Liver (tissue), 9 donors: ENCODE measurements around the gene OLFML3. TPM values are rescaled to one million over a fixed set of nuclear protein-coding genes. Genes with fewer than 3 reads are reported as not detected.

ENCODE experiments used
- DNase-seq: peaks from one replicate; pipeline ENCODE4 v3.0.0-alpha.2; 2017; ENCODE audit warnings: low spot score
- H3K27ac ChIP-seq, 2 donors: one replicate each; pipeline ENCODE4 v1.7.0; 2013; ENCODE audit warnings: inconsistent platforms in 2 of 2, low read length in 2 of 2, control low read depth in 1 of 2, low read depth in 1 of 2, mild to moderate bottlenecking in 1 of 2
- H3K27me3 ChIP-seq, 4 donors: one replicate each; pipeline versions ENCODE4 v1.6.1 to v1.7.0; 2013; ENCODE audit warnings: low read length in 3 of 4, inconsistent platforms in 1 of 4, mild to moderate bottlenecking in 1 of 4, moderate library complexity in 1 of 4; ENCODE audit not compliant: control insufficient read depth in 4 of 4, insufficient read depth in 4 of 4
- H3K36me3 ChIP-seq, 4 donors: one replicate each; pipeline versions ENCODE4 v1.6.1 to v1.7.0; 2013; ENCODE audit warnings: low read length in 3 of 4, mild to moderate bottlenecking in 3 of 4, low read depth in 1 of 4, moderate library complexity in 1 of 4; ENCODE audit not compliant: control insufficient read depth in 4 of 4, insufficient read depth in 3 of 4
- H3K4me1 ChIP-seq, 4 donors: one replicate each; pipeline versions ENCODE4 v1.6.1 to v1.7.0; 2013; ENCODE audit warnings: low read length in 3 of 4, mild to moderate bottlenecking in 3 of 4, moderate library complexity in 1 of 4; ENCODE audit not compliant: control insufficient read depth in 4 of 4, insufficient read depth in 4 of 4
- H3K4me3 ChIP-seq, 3 donors: one replicate each; pipeline versions ENCODE4 v1.6.1 to v1.7.0; 2013; ENCODE audit warnings: low read length in 3 of 3, control low read depth in 1 of 3, low read depth in 1 of 3, mild to moderate bottlenecking in 1 of 3
- H3K9ac ChIP-seq, 2 donors: one replicate each; pipeline ENCODE4 v1.7.0; 2013; ENCODE audit warnings: low read length in 2 of 2, mild to moderate bottlenecking in 2 of 2, moderate library complexity in 2 of 2, control low read depth in 1 of 2, low read depth in 1 of 2
- H3K9me3 ChIP-seq, 4 donors: one replicate each; pipeline versions ENCODE4 v1.6.1 to v1.7.0; 2013; ENCODE audit warnings: low read length in 3 of 4; ENCODE audit not compliant: control insufficient read depth in 4 of 4
- ATF3 ChIP-seq: IDR thresholded peaks from 2 replicates; pipeline ENCODE4 v1.6.1; 2016; ENCODE audit warnings: antibody characterized with exemption
- CTCF ChIP-seq: fragments of 150-350 bp; IDR thresholded peaks from 2 replicates; pipeline ENCODE4 v1.5.1; 2017; ENCODE audit warnings: improper control_type of control experiment, low read depth, low read length; ENCODE audit not compliant: missing input control
- EGR1 ChIP-seq, 2 donors: IDR thresholded peaks; 2 replicates each; pipeline ENCODE4 v1.6.1; 2016 to 2018; ENCODE audit warnings: antibody characterized with exemption in 2 of 2, low read depth in 2 of 2
- FOXA1 ChIP-seq: IDR thresholded peaks from 2 replicates; pipeline ENCODE4 v1.6.1; 2016; ENCODE audit warnings: antibody characterized with exemption
- FOXA2 ChIP-seq: IDR thresholded peaks from 2 replicates; pipeline ENCODE4 v1.6.1; 2016; ENCODE audit warnings: antibody characterized with exemption
- GABPA ChIP-seq, 2 donors: IDR thresholded peaks in 1 of 2; conservative IDR thresholded peaks in 1 of 2; 2 replicates each; pipeline ENCODE4 v1.6.1; 2016; ENCODE audit warnings: antibody characterized with exemption in 2 of 2, mild to moderate bottlenecking in 1 of 2, moderate library complexity in 1 of 2
- HNF4A ChIP-seq, 2 donors: conservative IDR thresholded peaks; 2 replicates each; pipeline ENCODE4 v1.6.1; 2016; ENCODE audit warnings: antibody characterized with exemption in 2 of 2, mild to moderate bottlenecking in 2 of 2
- HNF4G ChIP-seq: IDR thresholded peaks from 2 replicates; pipeline ENCODE4 v1.6.1; 2016; ENCODE audit warnings: antibody characterized with exemption
- JUND ChIP-seq, 2 donors: IDR thresholded peaks; 2 replicates each; pipeline ENCODE4 v1.6.1; 2016; ENCODE audit warnings: antibody characterized with exemption in 2 of 2
- MAX ChIP-seq: IDR thresholded peaks from 2 replicates; pipeline ENCODE4 v1.6.1; 2016; ENCODE audit warnings: antibody characterized with exemption
- NR2F2 ChIP-seq: IDR thresholded peaks from 2 replicates; pipeline ENCODE4 v1.6.1; 2016; ENCODE audit warnings: antibody characterized with exemption
- RAD21 ChIP-seq, 2 donors: IDR thresholded peaks; 2 replicates each; pipeline ENCODE4 v1.6.1; 2016; ENCODE audit warnings: antibody characterized with exemption in 2 of 2, mild to moderate bottlenecking in 2 of 2
- REST ChIP-seq: IDR thresholded peaks from 2 replicates; pipeline ENCODE4 v1.6.1; 2016; ENCODE audit warnings: antibody characterized with exemption, mild to moderate bottlenecking
- RXRA ChIP-seq, 2 donors: IDR thresholded peaks; 2 replicates each; pipeline ENCODE4 v1.6.1; 2017 to 2018; ENCODE audit warnings: antibody characterized with exemption in 2 of 2, mild to moderate bottlenecking in 1 of 2
- SP1 ChIP-seq: IDR thresholded peaks from 2 replicates; pipeline ENCODE4 v1.6.1; 2018; ENCODE audit warnings: antibody characterized with exemption, mild to moderate bottlenecking
- TAF1 ChIP-seq: conservative IDR thresholded peaks from 2 replicates; pipeline ENCODE4 v1.6.1; 2016; ENCODE audit warnings: antibody characterized with exemption, mild to moderate bottlenecking
- YY1 ChIP-seq: IDR thresholded peaks from 2 replicates; pipeline ENCODE4 v1.6.1; 2016; ENCODE audit warnings: antibody characterized with exemption, mild to moderate bottlenecking
- ZBTB33 ChIP-seq: IDR thresholded peaks from 2 replicates; pipeline ENCODE4 v1.6.1; 2016; ENCODE audit warnings: antibody characterized with exemption
- WGBS: extraction: QIAGEN DNeasy Blood & Tissue Kit; methylation state at CpG from one replicate; pipeline ENCODE4 v1.1.7; 2013; 5-methylcytosine and 5-hydroxymethylcytosine counted together
- polyA plus RNA-seq, 2 donors: library from polyadenylated mRNA; stranded (reverse) in 1 of 2; unstranded in 1 of 2; fragments of 200-250 nt in 1 of 2; fragments of >200 nt in 1 of 2; fragmentation: Nextera tagmentation in 1 of 2; extraction: Ambion mirVana in 1 of 2; gene quantifications; one replicate each; pipeline versions ENCODE4 v1.2.1 to v1.2.3, GENCODE V29; 2013 to 2015
- total RNA-seq, 2 donors: library from RNA; depleted of rRNA; stranded (reverse); fragments of >200 nt; gene quantifications; one replicate each; pipeline ENCODE4 v1.2.3, GENCODE V29; 2014
- donor health status: healthy.
- donor health status: healthy.
- donor health status: healthy.
- donor health status: healthy.
- donor health status: healthy.

OLFML3 gene
- 10 to 100 TPM; 10.8 to 13.6 TPM for total RNA-seq
- 10 to 100 TPM in 1 of 2 donors, 1 to 10 TPM in 1; 8.3 to 16.7 TPM for polyA plus RNA-seq

- Histone ChIP-seq H3K9ac (no peak within 1 kb of the TSS), H3K9me3 (no peaks in the 10 kb centered on the region), H3K4me3 (peak within 1 kb of the TSS in 1 of 3 donors; percentile 9), H3K27me3 (no peaks in the 10 kb centered on the region), H3K36me3 (no peaks in the 10 kb centered on the region), H3K27ac (peak within 1 kb of the TSS; percentile 21 to 36), H3K4me1 (peaks cover 0 to 15% (median 12%) of the 10 kb centered on the region in 4 donors)
- DNase-seq, result peak; percentile 78
- WGBS, result 33% methylated on average over 13 of the region's 13 CpGs
- TF ChIP-seq RAD21 (IDR thresholded peaks at IDR 0.05) (peak; percentile 79 to 86), FOXA2 (no peak), REST (no peak), CTCF (peak; percentile 60), GABPA (IDR thresholded peaks at IDR 0.05 in 1 of 2, conservative IDR thresholded peaks at IDR 0.05 in 1 of 2) (no peak), EGR1 (IDR thresholded peaks at IDR 0.05; ENCODE audit: low read depth in 2 of 2) (no peak), YY1 (no peak), ATF3 (no peak), MAX (no peak), RXRA (IDR thresholded peaks at IDR 0.05) (no peak), FOXA1 (no peak), NR2F2 (peak; percentile 24), JUND (IDR thresholded peaks at IDR 0.05) (no peak), SP1 (peak; percentile 16), ZBTB33 (no peak), HNF4A (conservative IDR thresholded peaks at IDR 0.05) (no peak), TAF1 (no peak), HNF4G (peak; percentile 9)
Observed at GRCh38 chr1:113978863-113979702, at the start of gene OLFML3. Gene OLFML3, plus strand, starts transcription at chr1:113979474. Its CDS starts 43 bp downstream, at chr1:113979517.
